Smooth muscle cell (in vitro differentiated cells): ENCODE measurements around the gene ACAP2. TPM values are rescaled to one million over a fixed set of nuclear protein-coding genes. Genes with fewer than 3 reads are reported as not detected.

Source experiments
- DNase-seq: peaks from one replicate; lab custom pipeline; 2025; ENCODE audit not compliant: unreplicated experiment; lab: John Stamatoyannopoulos, UW
- H2AFZ ChIP-seq: fragments of 200-600 bp; sonication (generic); 2 replicates; pipeline ENCODE4 v1.6.0; 2016; ENCODE audit warnings: antibody characterized with exemption, low read depth, mild to moderate bottlenecking
- H3F3A ChIP-seq: fragments of 200-600 bp; sonication (generic); 2 replicates; pipeline ENCODE4 v1.6.0; 2017; ENCODE audit warnings: antibody characterized with exemption, low read depth
- H3K27ac ChIP-seq: fragments of 200-600 bp; sonication (generic); 2 replicates; pipeline ENCODE4 v1.5.1; 2016; ENCODE audit warnings: low read depth, mild to moderate bottlenecking
- H3K27me3 ChIP-seq: fragments of 200-600 bp; sonication (generic); 2 replicates; pipeline ENCODE4 v1.6.1; 2016; ENCODE audit warnings: low read depth, mild to moderate bottlenecking
- H3K36me3 ChIP-seq: fragments of 200-600 bp; sonication (generic); 2 replicates; pipeline ENCODE4 v1.5.1; 2016; ENCODE audit warnings: low read depth
- H3K4me1 ChIP-seq: fragments of 200-600 bp; sonication (generic); 2 replicates; pipeline ENCODE4 v1.5.1; 2016; ENCODE audit warnings: low read depth
- H3K4me2 ChIP-seq: fragments of 200-600 bp; sonication (generic); 2 replicates; pipeline ENCODE4 v1.6.0; 2016; ENCODE audit warnings: mild to moderate bottlenecking
- H3K4me3 ChIP-seq: fragments of 200-600 bp; sonication (generic); 2 replicates; pipeline ENCODE4 v1.5.1; 2016; ENCODE audit warnings: mild to moderate bottlenecking
- H3K79me2 ChIP-seq: fragments of 200-600 bp; sonication (generic); 2 replicates; pipeline ENCODE4 v1.6.0; 2016; ENCODE audit warnings: low read depth, mild to moderate bottlenecking
- H3K9ac ChIP-seq: fragments of 200-600 bp; sonication (generic); 2 replicates; pipeline ENCODE4 v1.6.0; 2016; ENCODE audit warnings: low read depth
- H3K9me3 ChIP-seq: fragments of 200-600 bp; sonication (generic); replicated peaks from 2 replicates; pipeline ENCODE4 v1.5.1; 2016; ENCODE audit warnings: low read depth
- H4K20me1 ChIP-seq: fragments of 200-600 bp; sonication (generic); 2 replicates; pipeline ENCODE4 v1.6.0; 2016; ENCODE audit warnings: low read depth
- CTCF ChIP-seq: fragments of 200-600 bp; sonication (generic); IDR thresholded peaks from 2 replicates; pipeline ENCODE4 v1.5.1; 2017; ENCODE audit warnings: borderline replicate concordance, mild to moderate bottlenecking, antibody characterized with exemption; ENCODE audit not compliant: insufficient read depth, poor library complexity, severe bottlenecking
- WGBS: methylation state at CpG from one replicate; pipeline ENCODE4 v1.1.7; 2016; ENCODE audit warnings: low lambda C conversion rate; 5-methylcytosine and 5-hydroxymethylcytosine counted together
- polyA plus RNA-seq: library from polyadenylated mRNA; unstranded; fragments of >200 nt; fragmentation: Nextera tagmentation; extraction: Ambion mirVana; gene quantifications from 2 replicates; pipeline ENCODE4 v1.2.1, GENCODE V29; 2016
- total RNA-seq: library from RNA; depleted of rRNA; stranded (reverse); fragments of >200 nt; gene quantifications from 2 replicates; pipeline ENCODE4 v1.2.3, GENCODE V29; 2014

ACAP2 gene
- total and polyA plus RNA-seq, 2 experiments from 2014 or later: 19.8 to 41.8 TPM

GRCh38 chr3:195269375-195270078, 173.3 kb downstream of the ACAP2 start:
- H3K9ac ChIP-seq: no peak overlapping the region
- no peaks in the 10 kb centered on the region for H3K27me3 ChIP-seq
- H3K9me3 ChIP-seq: no peaks in the 10 kb centered on the region
- no peak for DNase-seq
- WGBS: 45% methylated on average over 5 of the region's 5 CpGs
- peak overlapping the region; percentile 75 for H3K4me3 ChIP-seq
- H3K79me2 ChIP-seq: peaks cover 18% of the 10 kb centered on the region
- H2AFZ ChIP-seq: peak overlapping the region; percentile 87
- H3F3A ChIP-seq: no peaks in the 10 kb centered on the region
- peaks cover 9% of the 10 kb centered on the region for H3K4me1 ChIP-seq
- no peaks in the 10 kb centered on the region for H3K36me3 ChIP-seq
- H4K20me1 ChIP-seq: peaks cover 12% of the 10 kb centered on the region
- H3K4me2 ChIP-seq: peak overlapping the region; percentile 98
- no peak overlapping the region for H3K27ac ChIP-seq
- no peak for TF ChIP-seq CTCF

GRCh38 chr3:195268576-195269309, 174.1 kb downstream of the ACAP2 start:
- Histone ChIP-seq H3K27me3 (no peaks in the 10 kb centered on the region), H3K27ac (no peak overlapping the region), H3K4me2 (no peak overlapping the region), H3K79me2 (peaks cover 21% of the 10 kb centered on the region), H3F3A (peaks cover 3% of the 10 kb centered on the region), H3K9me3 (no peaks in the 10 kb centered on the region), H3K4me3 (no peak overlapping the region), H2AFZ (no peak overlapping the region), H3K9ac (no peak overlapping the region), H3K4me1 (peaks cover 9% of the 10 kb centered on the region), H4K20me1 (peaks cover 15% of the 10 kb centered on the region), H3K36me3 (no peaks in the 10 kb centered on the region)
- no peak for DNase-seq
- no peak for TF ChIP-seq CTCF
- WGBS: 96% methylated on average over 11 of the region's 11 CpGs

GRCh38 chr3:195267096-195267495, 175.7 kb downstream of the ACAP2 start:
- Histone ChIP-seq H3K79me2 (peaks cover 21% of the 10 kb centered on the region), H3K27ac (no peak overlapping the region), H3K4me1 (peaks cover 9% of the 10 kb centered on the region), H3K4me2 (no peak overlapping the region), H3F3A (peaks cover 8% of the 10 kb centered on the region), H3K36me3 (no peaks in the 10 kb centered on the region), H3K27me3 (no peaks in the 10 kb centered on the region), H3K4me3 (no peak overlapping the region), H3K9me3 (no peaks in the 10 kb centered on the region), H4K20me1 (peaks cover 16% of the 10 kb centered on the region), H2AFZ (no peak overlapping the region), H3K9ac (no peak overlapping the region)
- no peak for TF ChIP-seq CTCF
- DNase-seq: no peak
- 94% methylated on average over 3 of the region's 3 CpGs for WGBS
